Right ventricle myocardium inferior (tissue), 1 donor: ENCODE data around the gene CDH23. TPM values are rescaled to one million over a fixed set of nuclear protein-coding genes. Genes with fewer than 3 reads are reported as not detected.

Experiments used
- ATAC-seq: fragments of 200-7000 bp; cut with Tn5 transposase; one replicate; pipeline ENCODE4 v1.9.1; 2020; ENCODE audit warnings: mild to moderate bottlenecking, moderate library complexity
- DNase-seq: peaks from one replicate; pipeline ENCODE4 v3.0.0; 2021; ENCODE audit errors: missing footprints
- intact Hi-C: fragments of 100-400 bp; cut with DNase I; formaldehyde crosslinking; loops from one replicate; pipeline ENCODE4 v1.11.0; 2022
- total RNA-seq: library from RNA; stranded (reverse); fragmentation: NEBNext Ultra II Directional; extraction: Animal tissue kit (Norgen Biotek cat#: 25700); gene quantifications from one replicate; pipeline ENCODE4 v1.2.1, GENCODE V29; 2021
- donor health status: DM: no; HTN: yes; CAD: no; lungs with severe emphysema.

The CDH23 gene
- total RNA-seq, 1 donor from 2014 or later = 4.8 TPM

DNA sequence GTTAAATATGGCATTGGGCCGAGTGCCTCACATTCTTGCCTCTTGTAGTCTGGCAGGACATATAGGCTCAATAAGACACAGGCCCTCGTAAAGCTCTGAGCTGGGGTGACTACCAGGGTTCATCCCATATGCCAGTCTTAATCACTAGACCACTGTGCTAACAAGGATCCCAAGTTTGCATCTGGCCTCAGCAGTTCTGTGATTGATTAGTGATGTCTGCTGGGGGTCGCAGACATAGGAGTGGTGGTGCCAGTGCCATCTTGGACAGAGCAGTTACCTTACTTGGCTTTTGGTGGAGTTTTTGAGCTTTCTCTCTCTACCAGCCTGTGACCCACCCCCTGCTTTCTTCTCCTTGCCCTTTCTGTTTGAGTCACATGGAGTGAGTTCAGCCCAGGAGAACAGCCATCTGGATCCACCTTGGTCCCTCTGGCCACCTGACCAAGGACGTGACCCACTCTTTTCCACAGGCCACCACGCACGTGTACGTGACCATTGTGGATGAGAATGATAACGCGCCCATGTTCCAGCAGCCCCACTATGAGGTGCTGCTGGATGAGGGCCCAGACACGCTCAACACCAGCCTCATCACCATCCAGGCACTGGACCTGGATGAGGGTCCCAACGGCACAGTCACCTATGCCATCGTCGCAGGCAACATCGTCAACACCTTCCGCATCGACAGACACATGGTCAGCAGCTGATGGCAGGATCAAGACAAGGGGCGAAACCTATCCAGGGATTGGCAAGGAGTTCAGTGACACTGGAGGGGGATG lies 380.7 kb downstream of the CDH23 start:
- intact Hi-C loops = no loop called here
- DNase-seq (no peak), ATAC-seq (no peak)

DNA sequence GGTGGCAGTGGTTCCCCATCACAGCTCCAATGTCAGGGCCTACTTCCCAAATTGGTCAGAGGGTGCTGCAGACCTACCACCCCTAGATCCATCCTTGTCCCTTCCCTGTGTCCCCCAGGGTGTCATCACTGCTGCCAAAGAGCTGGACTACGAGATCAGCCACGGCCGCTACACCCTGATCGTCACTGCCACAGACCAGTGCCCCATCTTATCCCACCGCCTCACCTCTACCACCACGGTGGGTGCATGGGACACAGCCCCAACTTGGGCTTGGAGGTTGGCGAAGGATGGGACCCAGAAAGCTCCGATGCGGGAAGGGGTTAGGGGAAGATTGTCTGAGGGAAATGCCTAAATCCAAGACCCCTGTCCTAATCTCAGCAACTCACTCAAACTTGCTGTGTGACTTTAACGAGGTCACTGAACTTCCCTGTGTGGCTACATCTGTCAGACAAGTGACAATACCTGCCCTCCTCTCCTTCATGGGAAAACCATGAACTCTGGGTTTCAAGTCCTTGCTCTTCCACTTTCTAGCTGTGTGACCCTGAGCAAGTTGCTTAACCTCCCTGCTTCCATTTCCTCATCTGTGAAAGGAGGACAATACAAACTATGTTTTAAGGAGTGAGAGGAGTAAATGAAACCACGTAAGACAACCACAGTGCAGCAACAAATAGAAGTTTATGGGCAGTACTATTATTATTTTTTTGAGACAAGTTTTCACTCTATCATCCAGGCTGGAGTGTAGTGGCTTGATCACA lies 381.5 kb downstream of the CDH23 start:
- ATAC-seq (no peak), DNase-seq (no peak)
- intact Hi-C loops = no loop called here

DNA sequence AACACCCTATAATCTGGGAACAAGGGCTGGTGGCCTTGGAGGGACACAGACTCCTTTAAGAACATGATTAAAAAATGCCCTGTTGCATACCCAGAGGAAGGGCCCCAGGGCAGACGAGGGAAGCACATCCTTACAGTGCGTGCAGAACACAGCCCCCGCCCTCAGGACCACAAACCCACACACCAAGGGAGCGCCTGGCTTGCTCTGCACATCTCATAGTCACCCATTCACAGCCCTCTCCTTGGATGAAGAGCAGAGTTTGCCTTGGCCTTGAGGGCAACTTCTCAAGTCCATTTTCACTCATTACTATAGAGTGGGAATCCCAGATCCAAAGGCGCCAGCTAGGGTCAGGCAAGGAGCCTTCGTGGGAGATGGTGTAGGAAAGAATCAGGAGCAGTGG lies 382.9 kb downstream of the CDH23 start:
- intact Hi-C loops = no loop called here
- DNase-seq (no peak), ATAC-seq (no peak)

DNA sequence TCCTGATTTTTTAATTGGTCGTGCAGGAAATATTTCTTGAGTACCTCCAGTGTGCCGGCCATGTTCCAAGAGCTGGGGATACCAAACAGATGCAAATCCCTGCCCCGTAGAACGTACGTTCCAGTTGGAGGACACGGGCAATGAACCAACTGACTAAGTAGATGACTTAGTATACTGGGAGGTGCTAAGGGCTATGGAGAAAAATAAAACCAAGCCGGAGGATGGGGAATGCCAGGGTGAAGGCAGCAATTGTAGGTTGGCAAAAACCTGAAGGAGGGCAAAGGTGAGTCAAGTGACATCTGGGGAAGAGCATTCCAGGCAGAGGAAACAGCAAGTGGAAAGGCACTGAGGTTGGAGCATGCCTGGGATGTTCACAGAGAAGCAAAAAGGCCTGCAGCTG lies 383.4 kb downstream of the CDH23 start:
- no peak for ATAC-seq
- intact Hi-C loops = no loop called here
- DNase-seq = no peak

DNA sequence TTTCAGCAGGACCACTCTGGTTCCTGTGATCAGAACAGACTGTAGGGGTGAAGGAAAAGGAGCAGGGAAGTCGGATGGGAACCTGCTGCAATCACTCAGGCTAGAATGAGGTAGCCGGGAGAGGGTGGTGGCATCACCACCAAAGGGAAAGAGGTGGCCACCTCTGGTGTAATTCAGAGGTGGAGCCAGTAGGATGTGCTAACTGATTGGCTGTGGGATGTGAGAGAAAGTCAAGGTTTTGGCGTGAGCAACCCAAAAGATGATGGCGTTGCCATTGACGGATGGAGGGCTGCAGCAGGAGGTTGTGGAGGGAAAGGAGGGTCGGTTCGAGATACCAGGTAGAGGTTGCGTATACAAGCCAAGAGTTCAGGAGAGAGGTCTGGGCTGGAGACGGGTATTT lies 384.0 kb downstream of the CDH23 start:
- intact Hi-C loops = no loop called here
- DNase-seq (no peak), ATAC-seq (no peak)

DNA sequence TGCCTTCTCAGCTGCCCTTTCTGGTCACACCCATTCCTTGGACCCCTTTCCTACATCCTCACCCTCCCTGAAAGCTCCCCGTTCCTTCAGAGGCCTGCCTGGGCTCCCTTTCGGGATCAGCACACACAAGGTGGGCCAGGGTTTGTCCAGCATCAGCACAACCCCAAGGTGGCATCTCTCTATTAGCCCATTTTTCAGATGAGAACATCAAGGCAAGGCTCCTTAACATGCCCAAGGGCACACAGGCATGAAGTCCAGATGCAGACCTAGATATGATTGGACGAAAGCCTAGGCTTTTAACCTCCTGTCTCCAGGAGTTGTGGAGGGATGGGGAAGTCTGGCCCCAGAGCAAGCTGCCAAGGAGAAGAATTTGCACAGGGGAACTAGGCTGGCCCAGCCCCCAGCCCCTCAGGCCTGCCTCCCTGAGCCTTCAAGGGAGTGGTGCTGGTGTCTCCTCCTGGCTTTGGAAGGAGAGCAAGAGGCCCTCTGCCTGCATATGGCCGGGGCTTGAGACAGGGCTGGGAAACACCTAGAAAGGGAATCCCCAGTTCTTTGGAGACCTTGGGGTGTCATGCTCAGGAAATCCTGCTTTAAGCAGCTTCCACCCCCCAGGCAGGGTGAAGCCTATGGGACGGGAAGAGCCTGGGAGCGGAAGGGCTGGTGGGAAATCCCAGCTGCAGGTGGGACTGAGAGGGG lies 385.6 kb downstream of the CDH23 start:
- DNase-seq (no peak), ATAC-seq (no peak)
- intact Hi-C loops = no loop called here

DNA sequence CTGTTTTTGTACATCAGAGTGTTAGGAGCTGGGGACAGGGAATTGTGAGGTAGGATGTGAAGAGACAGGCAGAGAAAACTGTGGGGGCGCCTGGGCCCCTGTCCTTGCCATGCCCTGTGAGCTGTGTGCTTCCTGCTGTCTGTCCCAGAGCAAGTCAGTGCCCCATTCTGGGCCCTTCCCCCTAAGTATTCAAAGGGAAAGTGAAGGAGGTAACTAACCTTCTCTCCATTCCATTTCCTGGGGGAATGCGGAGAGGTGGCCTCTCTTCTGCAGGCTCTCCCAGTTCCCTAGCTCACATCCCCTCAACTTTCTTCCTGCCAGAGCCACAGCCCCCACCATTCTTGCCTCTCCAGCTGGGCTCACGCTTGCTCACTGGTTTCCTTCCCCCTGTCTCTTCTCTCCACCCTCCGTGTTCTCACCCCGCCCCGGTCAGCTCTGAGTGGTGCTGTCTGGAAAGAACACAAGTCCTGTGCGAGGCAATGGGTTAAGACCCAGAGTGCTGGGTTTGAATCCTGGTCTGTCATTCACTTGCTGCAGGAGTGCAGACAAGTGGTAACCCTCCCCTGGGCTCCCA lies 386.3 kb downstream of the CDH23 start:
- intact Hi-C loops = no loop called here
- ATAC-seq (no peak), DNase-seq (no peak)

DNA sequence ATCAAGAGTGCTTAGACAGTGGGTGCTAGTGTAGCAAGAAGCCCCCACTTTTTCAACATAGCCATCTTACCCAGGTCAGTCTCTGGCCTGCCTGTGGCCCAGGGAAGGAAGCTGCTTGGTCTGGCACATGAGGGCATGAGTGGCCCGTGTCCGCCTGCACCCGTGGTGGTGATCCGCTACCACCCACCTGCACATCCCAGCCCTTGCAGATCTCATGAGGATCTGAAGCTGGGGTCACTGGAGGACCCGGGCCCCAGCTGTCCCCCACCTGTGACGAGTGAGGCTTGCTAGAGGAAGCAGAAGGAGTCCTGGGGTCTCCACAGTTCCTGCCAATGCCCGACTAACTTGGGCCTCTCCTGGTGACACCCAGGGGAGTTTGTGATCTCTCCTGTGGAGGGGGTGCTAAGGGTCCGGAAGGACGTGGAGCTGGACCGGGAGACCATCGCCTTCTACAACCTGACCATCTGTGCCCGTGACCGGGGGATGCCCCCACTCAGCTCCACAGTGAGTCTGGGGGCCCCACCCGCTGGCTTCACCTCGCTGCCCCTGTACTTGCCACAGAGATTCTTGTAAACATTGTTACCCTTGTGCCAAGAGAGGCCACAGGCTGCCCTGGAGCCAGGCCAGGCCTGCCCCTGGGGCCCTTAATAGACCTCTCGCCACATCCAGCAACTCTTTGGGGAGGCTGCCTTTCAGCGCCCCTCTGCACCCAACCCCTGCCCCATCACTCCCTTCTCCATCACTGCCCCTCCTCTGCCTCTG lies 387.4 kb downstream of the CDH23 start:
- ATAC-seq (no peak), DNase-seq (no peak)
- intact Hi-C loops = no loop called here

DNA sequence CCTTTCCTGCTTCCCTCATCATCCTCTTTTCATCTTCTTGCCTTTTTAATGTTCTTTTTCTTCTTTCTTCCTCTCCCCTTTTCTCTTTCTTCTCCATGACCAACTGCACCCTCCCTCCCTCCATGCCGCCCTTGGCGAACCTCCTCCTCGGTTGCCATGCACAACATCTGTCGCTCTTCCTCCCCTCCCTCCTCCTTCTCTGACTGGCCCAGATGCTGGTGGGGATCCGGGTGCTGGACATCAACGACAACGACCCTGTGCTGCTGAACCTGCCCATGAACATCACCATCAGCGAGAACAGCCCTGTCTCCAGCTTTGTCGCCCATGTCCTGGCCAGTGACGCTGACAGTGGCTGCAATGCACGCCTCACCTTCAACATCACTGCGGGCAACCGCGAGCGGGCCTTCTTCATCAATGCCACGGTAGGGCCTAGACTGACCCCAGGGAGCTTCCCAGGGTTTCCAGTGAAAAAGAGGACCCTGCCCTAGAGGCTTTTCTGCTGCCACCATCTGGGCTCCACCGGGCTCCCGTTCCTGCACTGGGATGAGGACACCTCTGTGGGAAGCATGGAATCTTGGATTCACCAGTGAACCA lies 388.1 kb downstream of the CDH23 start:
- intact Hi-C loops = no loop called here
- no peak for DNase-seq

DNA sequence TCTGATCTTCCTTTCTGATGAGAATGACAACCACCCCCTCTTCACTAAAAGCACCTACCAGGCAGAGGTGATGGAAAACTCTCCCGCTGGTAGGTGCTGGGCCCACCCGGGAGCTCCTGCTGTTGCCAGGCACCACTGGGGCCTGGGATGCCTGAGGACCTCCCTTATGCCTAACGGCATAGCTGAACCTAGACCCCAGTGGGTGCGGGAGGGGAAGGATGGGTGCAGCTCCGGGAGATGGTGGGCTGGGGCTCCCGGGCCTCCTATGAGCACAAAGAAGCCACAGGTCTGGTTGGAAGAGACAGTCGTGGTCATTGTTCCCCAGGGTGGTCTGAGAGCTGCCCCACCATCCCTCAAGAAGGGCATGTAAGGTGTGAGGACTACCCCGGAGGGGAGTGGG lies 392.2 kb downstream of the CDH23 start:
- intact Hi-C loops = no loop called here
- DNase-seq (no peak), ATAC-seq (no peak)

More for the DNA sequence above, 388.1 kb downstream of the CDH23 start:
- ATAC-seq = no peak

DNA sequence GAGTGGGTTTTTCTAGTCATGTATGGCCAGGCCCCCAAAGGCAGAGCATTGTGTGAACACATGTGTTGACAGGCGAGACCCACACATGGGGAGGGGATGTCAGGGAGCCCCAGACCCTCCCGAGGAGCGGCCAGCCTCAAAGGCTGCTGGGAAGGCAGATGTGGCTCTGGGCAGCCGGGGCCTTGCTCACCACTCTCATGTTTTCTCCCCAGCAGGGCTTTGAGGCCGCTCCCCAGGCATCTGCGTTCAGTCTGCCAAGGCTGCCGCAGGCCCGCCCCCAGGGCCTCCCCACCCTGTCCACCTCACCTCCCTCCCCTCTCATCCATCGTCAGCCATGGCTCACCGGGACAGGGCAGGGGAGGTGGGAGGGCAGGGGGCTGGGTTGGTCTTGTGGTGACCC lies 393.2 kb downstream of the CDH23 start:
- DNase-seq (no peak), ATAC-seq (no peak)
- intact Hi-C loops = no loop called here

DNA sequence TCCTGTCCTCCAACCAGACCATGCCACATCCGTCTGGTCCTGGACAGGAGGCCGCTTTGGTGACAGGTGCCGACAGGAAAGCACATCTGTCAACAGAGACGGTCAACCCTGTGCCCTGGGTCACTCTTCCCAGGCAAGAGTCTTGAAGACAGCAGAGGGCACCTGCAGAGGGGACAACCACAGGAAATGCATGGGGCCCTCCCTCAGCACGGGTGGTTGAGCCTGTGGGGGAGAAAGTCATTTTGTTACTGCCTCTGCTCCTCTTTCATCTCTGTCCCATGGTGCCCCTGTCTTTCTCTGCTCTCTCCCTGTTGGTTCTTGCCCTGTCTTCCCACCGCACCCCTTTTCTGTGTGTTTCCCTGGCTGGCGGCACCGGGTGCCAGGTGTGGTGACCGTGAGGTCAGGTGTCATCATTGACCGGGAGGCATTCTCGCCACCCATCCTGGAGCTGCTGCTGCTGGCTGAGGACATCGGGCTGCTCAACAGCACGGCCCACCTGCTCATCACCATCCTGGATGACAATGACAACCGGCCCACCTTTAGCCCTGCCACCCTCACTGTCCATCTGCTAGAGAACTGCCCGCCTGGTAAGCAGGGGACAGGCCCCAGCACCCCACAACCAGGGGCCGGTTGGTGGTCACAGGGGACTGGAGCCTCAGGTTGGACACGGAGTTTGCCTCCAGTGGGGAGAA lies 394.2 kb downstream of the CDH23 start:
- DNase-seq (no peak), ATAC-seq (no peak)
- intact Hi-C loops = no loop called here

DNA sequence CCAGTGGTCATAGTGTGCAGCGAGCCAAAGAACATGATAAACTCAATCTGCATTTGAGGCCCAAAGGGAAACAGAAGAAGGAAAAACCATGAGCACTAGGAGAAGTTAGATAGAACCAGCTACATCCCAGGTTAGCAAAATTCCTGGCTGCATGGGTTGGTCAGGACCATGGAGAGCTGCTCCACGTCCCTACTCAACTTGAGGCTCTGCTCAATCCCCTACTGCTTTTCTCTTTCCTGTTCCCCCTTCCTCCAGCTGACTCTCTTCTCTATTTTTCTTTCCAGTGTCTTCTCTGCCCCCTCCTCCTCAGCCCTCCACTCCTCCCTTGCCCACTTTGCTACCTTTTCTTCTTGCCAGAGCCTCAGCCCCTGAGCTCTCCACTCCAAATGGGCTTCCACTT lies 398.5 kb downstream of the CDH23 start:
- DNase-seq (no peak), ATAC-seq (no peak)
- intact Hi-C loops = no loop called here

DNA sequence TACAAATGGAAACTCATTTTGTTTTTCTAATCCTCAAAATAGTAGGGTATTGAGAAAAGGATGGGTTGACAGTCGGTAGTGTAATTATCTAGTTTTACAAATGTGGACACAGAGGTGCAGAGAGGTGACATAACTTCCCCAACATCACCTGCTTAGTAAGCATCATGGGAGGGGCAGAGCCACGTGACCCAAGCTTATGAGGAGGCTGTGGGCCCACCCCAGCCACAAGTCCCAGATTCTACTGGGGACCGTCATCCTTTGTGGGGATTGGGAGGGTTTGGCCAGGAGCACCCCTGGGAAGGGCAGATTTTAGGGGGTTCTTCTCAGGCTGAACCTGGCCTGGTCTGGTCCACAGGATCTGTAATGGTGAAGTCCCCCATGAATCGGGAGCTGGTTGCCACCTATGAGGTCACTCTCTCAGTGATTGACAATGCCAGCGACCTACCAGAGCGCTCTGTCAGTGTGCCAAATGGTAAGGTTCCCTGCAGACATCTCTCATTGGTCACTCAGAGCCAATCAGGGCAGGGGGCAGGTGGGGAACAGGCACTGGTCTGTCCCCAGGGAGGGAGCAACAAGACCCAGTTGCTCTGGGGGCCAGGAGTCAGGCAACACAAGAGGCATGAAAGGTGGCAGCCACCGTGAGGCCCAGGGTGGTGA lies 400.2 kb downstream of the CDH23 start:
- intact Hi-C loops = no loop called here
- DNase-seq (no peak), ATAC-seq (no peak)

DNA sequence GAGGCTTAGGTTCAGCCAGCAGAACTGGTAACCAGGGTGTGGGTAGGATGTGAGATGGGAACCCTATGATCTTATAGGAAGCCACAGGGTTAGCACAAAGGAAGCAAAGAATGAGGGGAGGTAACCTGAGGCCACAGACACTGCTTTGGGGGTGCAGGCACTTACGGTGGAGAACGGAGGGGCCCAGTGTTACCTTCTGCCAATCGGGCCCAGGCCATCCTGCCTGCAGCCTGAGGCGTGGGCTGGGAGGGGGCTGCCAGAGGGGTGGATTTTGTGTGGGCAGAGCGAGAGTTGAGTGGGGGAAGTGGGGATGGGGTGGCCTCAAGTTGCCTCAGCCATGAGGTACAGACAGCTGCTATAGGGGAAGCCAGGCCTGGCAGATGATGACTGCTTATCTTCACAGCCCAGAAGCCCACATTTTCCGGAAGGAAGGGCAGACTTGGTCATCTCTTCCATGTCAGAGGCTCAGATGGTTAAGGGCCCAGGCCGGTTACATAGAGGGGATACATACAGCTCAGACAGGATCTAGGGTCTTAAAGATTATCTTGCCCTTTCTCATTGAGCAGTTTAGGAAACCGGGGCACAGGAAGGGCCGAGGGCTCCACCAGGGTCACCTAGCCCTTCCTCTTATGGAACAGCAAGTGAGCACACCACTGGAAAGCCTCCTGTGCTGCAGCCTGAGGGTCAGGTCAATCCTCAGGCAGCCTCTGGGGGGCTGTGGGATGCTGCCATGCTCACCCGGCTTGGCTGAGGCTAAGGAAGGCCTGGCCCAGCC lies 401.0 kb downstream of the CDH23 start:
- ATAC-seq = peak; percentile 6
- no peak for DNase-seq
- intact Hi-C loops = no loop called here

DNA sequence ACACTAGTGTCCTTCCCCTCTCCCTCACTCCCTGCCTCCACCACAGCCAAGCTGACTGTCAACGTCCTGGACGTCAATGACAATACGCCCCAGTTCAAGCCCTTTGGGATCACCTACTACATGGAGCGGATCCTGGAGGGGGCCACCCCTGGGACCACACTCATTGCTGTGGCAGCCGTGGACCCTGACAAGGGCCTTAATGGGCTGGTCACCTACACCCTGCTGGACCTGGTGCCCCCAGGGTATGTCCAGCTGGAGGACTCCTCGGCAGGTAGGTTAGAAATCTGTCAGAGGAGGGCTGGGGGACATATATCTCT lies 401.5 kb downstream of the CDH23 start:
- ATAC-seq = no peak
- DNase-seq = no peak
- intact Hi-C loops = no loop called here

DNA sequence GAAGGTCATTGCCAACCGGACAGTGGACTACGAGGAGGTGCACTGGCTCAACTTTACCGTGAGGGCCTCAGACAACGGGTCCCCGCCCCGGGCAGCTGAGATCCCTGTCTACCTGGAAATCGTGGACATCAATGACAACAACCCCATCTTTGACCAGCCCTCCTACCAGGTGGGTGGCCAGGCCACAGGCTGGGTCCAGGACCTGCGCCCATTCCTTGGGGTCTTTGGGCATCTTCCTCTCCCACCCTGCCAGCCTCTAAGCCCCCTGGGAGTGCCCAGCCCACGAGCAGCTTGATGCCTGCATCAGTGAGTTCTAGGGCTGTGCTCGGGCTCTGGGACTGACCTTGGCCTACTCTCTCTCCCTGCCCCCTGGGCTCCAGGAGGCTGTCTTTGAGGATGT lies 402.4 kb downstream of the CDH23 start:
- intact Hi-C loops = no loop called here
- DNase-seq = no peak
- no peak for ATAC-seq
